GM18873 (cell line): Measurements from ENCODE around the gene ASIC1.

ENCODE experiments used
- ATAC-seq: cut with Tn5 transposase; IDR thresholded peaks from one replicate; pipeline ENCODE4 v1.9.1; 2021; ENCODE audit warnings: mild to moderate bottlenecking, moderate library complexity, moderate number of reproducible peaks; ENCODE audit not compliant: unreplicated experiment, low FRiP score

The ASIC1 gene

DNA sequence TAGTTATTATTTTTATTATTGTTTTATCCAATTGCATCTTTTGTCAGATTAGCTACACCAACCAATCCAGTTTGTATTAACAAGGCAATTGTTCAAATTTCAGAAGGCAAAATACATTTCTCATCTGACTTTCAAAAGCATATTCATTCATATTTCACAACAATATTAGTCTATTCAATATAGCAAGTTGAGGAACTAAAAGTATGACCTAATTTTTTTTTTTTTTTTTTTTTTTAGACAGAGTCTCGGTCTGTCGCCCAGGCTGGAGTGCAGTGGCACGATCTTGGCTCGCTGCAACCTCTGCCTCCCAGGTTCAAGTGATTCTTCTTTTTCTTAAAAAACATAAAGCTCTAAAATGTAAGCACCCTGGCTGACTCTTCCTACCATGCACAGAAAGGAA, 71.9 kb downstream of the ASIC1 start:
- no peak for ATAC-seq

DNA sequence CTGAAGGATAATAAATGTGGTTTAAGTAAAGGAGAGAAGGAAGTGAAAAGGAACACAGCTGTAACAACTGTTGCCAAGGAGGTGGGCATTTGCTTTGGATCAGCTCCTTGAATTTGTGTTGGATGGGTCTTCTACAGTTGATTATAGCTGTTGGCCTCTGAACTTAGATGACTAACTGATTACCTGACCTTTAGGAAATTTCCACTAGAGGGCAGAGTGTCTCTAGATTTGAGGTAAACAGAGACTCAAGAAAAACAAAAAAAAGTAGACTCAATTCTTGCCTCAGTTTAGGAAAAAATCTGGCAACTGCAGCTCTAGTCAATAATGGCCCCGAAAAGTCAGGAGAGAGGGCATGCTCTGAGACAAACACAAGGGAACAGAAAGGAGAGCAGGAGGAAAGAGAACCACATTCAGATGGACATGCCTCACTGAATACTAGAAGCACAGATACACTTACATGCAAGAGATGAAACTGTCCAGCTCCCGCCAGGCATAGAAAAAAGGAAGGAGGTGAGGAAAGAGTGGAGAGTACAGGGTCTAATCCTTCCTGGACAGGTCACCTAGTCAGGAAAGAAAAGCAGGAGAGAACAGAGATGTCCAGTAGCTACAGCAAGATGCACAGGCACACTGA, 75.2 kb downstream of the ASIC1 start:
- no peak for ATAC-seq
